GM18907 (cell line): ENCODE measurements around the gene FST.

Experiments used
- ATAC-seq: cut with Tn5 transposase; IDR thresholded peaks from one replicate; pipeline ENCODE4 v1.9.1; 2021; ENCODE audit warnings: mild to moderate bottlenecking, moderate library complexity; ENCODE audit not compliant: unreplicated experiment

FST gene, protein sequence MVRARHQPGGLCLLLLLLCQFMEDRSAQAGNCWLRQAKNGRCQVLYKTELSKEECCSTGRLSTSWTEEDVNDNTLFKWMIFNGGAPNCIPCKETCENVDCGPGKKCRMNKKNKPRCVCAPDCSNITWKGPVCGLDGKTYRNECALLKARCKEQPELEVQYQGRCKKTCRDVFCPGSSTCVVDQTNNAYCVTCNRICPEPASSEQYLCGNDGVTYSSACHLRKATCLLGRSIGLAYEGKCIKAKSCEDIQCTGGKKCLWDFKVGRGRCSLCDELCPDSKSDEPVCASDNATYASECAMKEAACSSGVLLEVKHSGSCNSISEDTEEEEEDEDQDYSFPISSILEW

DNA sequence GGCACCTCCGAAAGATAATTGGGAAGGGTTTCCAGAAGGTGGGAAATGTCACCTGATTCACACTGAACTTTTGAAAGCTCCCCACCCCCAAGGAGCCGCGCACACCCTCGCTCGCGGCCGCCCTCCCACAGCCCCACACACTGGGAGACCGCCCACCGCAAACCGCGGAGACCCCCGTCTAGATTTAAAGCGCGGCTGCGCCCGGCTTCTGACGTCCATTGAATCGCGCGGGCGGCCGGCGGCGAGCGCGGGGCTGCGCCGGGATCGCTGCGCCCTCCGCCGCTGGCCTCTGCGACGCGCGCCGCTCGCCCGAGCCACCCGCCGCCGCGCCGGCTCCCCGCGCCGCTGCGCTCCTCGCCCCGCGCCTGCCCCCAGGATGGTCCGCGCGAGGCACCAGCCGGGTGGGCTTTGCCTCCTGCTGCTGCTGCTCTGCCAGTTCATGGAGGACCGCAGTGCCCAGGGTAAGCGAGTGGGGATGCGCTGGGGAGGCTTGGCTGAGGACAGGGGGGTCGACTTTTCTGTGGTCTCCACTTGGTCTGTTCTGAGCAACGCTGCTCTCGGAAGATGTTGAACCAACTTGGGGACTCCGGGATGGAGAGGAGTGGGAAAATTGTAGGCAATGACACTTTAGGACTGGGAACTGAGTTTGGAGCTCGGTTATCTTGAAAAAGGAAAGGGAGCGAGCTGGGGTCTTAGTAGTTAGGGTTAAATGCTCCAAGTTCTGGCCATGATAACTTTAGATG lies at the start of gene FST:
TSS of gene FST (plus strand) at position 214 of the 743 bp plus-strand sequence. CDS start at position 377, 163 bp downstream.
- no peak for ATAC-seq

DNA sequence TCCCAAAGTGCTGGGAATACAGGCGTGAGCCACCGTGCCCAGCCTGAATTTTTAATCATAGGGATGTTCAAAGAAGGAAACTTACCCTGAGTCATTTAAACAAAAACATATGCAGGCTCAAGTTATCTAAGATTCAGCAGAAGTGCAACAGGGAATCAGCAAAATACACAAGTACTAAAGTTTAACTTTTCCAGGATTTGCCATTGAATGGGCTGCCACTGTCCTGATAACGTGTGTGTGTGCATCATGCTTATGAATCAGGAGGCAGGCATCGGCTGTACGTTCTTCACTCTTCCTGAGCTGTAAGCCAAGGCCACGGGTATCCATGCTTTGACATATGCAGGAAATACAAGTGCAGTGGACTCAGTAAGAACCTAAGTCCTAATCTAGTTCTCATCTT lies 48.8 kb upstream of the FST start:
- no peak for ATAC-seq

DNA sequence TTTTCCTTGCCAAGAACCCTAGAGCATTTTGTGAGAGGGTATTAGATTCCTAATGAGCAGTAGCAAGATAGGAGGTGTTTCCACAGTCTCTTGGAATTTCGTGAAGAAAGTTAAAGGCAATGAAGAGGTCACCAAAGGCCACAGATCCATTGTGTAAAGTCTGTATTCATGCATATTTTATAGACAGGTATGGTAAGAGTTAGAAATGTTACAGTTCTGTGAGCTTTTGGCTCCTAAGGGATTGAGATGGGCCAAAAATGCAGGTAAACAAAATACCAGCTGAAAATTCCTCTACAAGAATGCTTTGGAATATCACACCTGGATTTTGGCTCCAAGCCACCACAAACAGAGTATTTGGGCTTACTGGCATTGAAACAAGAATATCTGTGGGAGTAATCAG lies 47.4 kb upstream of the FST start:
- no peak for ATAC-seq

DNA sequence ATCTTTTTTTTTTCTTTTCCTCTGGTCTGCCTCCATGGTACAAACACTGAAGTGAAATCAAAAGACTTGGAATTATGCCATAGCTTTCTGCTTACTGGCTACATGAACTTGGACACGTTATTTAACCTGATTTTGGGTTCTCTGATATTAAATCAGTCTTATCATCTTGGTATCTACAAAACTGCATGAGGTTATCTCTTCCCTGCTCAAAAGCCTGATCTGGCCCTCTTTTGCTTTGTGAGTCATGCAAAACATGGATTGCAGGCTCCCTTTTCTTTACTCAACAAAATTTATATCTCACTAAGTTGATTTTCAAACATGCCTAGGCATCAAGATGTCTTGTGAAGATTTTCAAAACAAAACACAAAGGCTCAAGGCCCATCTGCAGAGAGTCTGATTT lies 45.9 kb upstream of the FST start:
- ATAC-seq = no peak

DNA sequence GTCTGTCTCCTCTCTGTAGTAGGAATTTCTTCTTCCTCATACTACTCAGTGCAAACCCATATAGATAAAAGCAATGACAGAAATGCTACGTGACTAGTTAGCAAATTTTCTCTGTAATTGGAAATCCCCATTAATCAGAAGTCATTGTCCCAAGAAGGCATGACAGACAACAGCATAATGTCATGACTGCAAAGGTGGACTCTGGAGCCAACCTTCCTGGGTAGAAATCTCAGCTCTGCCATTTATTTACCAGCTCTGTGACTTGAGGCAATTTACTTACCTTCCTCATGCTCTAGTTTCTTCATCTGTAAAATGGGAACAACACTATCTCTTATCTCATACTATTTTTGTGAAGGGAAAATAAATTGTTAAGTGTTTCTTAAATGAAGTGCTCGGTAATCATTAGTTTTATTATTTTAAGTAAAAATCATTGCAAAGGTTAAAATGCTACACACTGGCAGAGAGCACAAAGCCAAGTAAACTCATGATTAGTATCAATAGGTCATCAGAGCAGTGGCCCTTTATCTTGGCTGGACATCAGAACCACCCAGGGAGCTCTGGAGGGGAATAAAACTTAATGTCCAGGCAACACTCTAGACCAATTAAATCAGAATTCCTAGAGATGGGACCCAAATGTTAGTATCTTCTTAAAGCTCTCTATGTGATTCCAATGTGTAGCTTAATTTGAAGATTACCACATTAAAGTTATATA lies 43.8 kb upstream of the FST start:
- no peak for ATAC-seq

DNA sequence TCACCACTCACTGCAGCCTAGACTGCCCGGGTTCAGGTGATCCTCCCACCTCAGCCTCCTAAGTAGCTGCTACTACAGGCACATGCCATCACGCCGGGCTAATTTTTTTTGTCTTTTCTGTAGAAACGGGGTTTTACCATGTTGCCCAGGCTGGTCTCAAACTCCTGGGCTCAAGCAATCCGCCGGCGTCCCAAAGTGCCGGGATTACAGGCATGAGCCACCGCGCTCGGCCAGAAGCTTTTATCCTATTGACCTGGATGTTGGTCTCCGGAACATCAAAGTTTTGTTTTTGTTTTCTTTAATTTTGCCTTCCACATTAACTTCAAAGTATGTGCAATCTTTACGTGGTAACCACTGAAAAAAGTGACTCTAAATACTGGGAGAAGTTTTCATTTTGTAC lies 42.4 kb upstream of the FST start:
- no peak for ATAC-seq

DNA sequence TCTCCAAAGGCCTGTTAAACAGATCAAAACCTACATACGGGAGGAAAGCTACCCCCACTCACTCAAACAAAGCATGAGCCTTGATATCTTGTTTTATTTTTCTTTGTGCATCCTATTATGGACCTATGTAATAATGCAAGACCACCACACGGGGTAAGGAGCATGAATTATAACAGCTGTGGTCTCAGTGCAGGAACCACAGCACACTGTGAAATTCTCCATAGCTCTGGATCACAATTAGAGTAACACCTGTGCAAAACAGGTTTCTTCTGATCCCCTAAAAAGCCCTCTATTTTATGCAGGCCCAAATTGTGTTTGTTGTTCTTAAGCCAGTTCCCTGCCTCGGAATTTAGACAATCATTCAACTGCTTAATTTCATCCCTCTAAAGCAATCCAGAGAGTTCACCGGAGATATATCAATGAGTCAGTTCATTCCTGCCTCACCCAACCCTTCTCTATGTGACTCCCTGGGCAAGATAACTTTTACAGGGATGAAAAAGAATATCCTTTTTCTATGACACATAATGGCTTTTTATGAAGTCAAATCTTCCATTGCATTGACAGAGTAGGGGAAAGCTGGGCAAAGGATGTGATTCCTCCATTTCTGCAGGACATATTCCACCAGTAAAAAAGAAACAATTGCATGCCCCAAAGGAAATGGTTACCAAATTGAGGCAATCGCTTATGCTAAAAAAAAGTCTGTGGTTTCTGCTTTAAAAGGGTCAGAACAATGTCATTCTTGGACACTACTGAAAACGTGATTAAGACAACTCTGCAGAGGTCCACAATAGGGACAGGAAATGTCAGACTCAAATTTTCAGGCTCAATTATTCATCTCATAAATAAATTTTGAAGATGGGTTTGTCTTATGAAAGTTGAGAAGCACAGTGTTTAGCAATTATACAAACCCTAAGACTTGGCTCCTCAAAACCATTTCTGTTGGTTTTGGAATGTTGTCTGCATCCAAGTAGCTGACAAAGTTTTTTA lies 41.6 kb upstream of the FST start:
- no peak for ATAC-seq

DNA sequence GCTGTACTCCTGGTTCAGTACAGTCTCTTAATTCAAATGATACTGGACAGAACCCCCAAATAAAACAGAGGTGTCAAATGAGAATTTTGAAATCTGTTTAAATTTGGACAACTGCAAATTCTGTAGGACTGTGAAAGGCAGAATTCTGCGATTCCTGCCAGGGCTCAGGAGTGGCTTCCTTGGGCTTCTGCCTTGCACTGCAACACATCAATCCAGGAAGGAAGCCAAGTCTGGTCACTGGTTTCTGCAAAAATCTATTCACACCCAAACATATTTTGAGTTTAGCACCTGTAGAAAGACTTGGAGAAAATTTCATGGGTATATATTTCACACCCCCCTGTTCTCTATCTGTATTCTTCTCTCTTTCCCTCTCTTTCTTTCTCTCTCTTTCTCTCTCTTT lies 37.5 kb upstream of the FST start:
- ATAC-seq = no peak

DNA sequence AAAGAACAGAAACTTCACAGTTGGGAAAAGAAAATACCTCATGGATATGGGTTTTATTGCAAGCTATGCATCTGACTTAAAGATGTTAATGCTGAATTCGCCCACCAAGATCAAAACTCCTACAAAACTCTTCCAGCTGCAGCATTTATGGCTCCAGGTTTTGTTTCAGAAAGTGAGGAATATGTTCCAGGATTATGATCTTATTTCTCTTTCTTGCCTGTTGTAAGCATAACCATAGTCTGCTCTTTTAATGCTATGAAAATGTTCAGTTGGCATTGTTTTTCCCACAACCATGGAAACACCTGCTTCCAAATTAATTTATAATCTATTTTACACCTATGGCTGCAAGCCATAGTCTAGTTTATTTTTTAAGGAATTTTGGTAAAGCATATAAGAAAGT lies 34.9 kb upstream of the FST start:
- ATAC-seq = no peak

DNA sequence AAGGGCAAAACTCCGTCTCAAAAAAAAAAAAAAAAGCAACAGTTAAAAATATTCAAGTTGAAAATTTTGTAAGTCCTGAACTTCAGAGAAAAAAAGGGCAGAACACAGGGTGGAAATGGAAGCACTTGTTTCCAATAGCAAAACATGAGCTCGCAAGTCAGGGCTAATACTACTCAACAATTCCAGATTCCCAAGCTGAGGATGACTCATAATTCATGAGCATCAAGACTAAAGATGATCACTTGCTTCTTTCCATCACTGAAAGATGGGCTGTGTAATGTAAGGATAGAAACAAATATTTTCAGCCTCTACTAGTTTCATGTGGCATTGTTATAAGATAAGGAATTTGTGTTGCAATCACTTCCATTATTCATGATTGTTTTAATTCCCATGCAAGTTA lies 33.5 kb upstream of the FST start:
- ATAC-seq = no peak

DNA sequence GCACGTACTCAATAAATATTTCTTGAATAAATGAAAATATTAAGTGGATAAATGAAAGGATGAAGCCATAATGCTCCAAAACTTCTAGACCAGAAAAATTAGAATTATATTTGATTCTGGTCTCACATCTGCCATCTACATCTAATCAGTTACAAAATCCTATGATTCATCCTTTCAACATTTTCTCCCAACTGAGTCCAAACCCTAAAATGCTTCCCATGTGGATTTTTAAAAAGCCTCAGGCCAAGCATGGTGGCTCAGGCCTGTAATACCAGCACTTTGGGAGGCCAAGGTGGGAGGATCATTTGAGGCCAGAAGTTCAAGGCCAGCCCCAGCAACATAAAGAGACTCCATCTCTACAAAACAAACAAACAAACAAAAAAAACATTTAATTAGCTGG lies 31.6 kb upstream of the FST start:
- no peak for ATAC-seq

DNA sequence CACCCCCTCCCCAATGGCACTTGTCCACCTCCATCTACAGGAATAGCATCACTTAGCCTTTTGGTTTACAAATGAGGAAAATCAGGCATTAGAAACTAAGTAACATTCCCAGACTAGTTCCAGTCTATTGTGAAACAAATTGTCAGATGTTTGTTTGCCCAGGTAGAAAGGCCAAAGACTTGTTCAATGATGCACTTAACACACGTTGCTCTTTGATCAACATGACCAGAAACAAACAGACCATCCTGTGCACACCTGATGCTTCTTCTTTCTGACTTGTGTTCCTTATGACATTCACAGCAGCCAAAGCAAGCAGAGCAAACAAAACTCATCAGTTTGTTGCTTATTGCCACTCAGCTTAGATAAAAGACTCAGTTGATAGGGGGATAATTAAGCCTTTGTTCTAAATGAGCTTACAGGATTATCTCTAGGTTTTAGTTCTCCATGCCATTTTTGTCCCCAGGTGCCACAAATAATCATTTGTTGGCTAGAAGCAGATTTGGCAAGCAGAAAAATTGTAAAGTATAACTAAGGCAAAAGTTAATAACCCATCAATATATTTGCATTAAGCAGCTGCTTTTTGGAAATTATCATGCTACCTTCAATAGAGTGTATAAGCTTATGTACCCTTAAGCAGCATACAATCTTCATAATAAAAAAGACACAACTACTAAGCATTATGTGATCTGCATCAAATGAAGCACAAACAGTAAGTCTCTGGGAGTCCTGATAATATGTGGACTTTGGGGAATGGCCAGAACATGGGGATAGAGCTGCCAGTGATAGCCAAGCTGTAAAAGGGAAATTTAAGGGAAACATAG lies 26.3 kb upstream of the FST start:
- no peak for ATAC-seq

DNA sequence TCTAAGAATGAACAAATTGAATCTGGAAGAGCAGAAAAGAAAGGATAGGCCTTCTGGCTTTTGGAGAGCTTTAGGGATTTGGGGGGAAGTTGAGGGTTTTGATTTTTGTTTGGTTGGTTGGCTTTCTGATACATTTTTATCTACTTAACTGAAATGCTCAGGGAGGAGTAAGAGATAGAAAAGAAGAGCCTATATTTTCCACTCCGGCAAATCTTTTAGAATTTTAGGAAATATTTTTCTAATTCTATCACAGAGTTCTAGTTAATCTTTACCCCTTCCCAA lies 25.8 kb upstream of the FST start:
- ATAC-seq = no peak

DNA sequence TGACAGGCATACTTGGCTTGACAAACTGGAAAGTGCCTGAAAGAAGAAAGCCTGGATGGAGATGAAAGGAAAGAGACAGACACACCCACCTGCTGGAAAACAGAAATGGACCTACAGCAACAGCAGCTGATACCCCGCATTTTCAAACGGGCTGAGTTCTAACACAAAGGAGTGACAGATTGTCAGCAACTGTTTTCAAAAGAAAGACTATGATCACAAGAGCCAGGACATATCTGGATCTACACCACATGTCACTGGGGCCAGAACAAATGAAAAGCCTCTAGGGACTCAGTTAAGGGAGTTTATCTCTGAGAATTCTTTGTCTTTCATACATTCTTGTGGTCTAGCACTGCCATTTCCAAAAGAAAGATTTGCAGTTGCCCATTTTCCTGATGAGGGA lies 24.1 kb upstream of the FST start:
- no peak for ATAC-seq

DNA sequence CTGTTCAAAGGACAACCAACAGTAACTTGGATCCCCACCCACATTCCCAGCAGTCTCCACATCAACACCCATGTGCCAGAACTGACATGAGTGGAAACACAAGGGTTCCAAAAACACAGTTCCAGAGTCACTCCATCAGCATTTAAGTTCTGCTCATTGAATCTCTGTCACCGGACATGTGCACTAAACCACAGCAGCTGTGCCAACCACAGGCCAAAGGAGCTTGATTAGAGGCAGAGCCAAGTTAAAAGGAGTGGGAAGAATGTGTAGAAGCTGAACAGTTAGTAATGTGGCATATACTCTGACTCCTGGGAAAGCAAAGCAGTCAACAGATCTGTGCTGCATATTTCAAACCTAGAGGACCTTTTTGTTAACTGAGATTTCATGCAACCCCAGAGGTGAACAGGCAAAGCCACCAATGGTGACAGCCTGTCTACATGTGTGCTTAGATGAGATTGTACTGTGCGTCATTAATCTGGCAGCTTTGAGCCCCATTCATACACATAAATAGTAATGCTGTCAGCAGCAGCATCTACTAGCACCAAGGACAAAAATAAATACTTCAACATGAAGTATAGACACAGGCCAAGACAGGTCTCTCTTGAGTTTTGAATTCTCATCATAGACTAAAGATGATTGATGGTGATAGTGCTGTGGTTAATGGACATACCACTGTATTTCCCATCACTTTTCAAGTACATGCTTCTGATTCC lies 16.4 kb upstream of the FST start:
- ATAC-seq = no peak

DNA sequence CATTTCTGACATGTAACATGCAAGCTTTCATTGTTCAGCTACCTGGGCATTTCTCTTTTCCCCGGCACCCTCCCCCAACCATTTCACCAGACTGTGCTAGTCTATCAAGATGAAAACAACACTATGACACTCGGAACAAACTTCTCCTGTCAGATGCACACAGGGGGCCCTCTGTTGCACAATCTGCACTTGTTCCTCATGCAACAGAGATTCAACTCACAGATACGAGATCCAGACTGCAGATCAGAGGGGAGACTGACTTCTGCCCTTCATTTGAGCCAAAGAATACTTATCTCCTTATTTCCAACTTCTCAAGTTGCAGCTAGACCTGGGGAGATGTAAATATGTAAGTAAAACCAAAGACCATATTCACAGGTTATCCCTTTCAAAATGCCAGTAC lies 15.7 kb upstream of the FST start:
- no peak for ATAC-seq

DNA sequence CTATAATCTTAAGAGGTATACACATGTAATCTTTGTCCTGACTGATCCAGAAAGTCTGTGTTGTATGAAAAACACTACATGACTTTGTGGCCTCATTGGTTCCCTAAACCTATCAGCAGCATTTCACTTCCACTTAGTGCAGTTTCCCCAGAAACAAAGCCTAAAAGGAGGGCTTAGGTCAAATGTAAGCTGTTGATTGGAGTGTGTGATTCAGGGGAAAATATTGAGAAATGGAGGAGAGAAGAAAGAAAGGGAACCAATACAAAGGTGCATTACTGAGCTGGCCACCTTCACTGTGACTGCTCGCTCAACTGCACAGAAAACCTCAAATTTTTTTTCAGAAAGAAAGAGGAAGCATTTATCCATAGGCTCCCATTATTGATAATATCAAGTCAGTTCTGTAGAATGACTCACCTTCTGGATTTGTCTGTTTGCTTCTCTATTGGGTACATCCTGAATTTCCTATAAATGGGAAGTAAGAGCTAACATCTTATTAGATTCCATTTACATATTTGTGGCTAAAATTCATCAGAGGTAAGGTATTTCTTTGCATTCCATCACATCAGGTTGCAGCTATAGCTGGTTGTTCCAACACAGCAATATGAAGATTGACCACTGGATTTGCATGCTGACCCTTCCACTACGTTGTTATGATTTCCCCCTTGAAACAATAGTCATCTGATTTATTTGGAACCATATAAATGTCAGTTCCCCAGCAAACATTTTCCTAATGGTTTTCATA lies 10.3 kb upstream of the FST start:
- no peak for ATAC-seq

DNA sequence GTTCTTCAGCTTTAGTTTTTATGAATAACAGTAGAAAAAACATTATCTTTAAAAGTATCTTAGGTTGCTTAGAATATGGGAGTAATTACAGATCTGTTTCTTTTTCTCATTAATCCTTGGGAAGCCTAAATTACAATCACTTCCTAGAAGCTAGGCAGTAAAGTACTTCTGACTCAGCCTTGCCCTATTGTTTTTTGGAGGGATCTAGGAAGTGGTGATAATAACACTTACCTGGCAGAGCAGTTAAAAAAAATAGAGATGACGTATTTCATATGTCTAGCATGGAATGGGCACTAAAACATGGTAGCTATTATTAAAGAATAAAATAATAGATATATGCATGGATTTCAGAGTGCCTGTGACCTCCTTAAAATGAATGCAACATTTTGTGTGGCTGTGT lies 8.2 kb upstream of the FST start:
- no peak for ATAC-seq
